Calu3 (cell line): ENCODE measurements around the gene PRIM2. TPM values are rescaled to one million over a fixed set of nuclear protein-coding genes. Genes with fewer than 3 reads are reported as not detected.

Experiments used
- BruUV-seq: library from RNA; stranded (reverse); fragments of 400-500 nt; replicated peaks from 2 replicates; lab custom pipeline; 2021; lab: Mats Ljungman, UMichigan
- CTCF ChIA-PET: fragments of 300-600 bp; sonication (Branson Sonifier 250); formaldehyde crosslinking; loops from one replicate; lab custom pipeline; 2022; ENCODE audit warnings: antibody characterized with exemption; lab: Charles Lee
- DNase-seq: peaks from one replicate; pipeline ENCODE4 v3.0.0; 2022
- H3K27ac Mint-ChIP-seq: one replicate; pipeline ENCODE4 v1.8.0; 2022; ENCODE audit warnings: mixed read lengths; ENCODE audit not compliant: unreplicated experiment
- H3K27me3 Mint-ChIP-seq: one replicate; pipeline ENCODE4 v1.8.0; 2022; ENCODE audit warnings: mixed read lengths; ENCODE audit not compliant: unreplicated experiment
- H3K36me3 Mint-ChIP-seq: one replicate; pipeline ENCODE4 v1.8.0; 2022; ENCODE audit warnings: mild to moderate bottlenecking, moderate library complexity, mixed read lengths; ENCODE audit not compliant: insufficient read depth, unreplicated experiment
- H3K4me1 Mint-ChIP-seq: one replicate; pipeline ENCODE4 v1.8.0; 2022; ENCODE audit warnings: mild to moderate bottlenecking, low read depth, mixed read lengths; ENCODE audit not compliant: unreplicated experiment
- H3K4me3 Mint-ChIP-seq: one replicate; pipeline ENCODE4 v1.8.0; 2022; ENCODE audit warnings: mild to moderate bottlenecking, low read depth, moderate library complexity, mixed read lengths; ENCODE audit not compliant: unreplicated experiment
- H3K9me3 Mint-ChIP-seq: one replicate; pipeline ENCODE4 v1.8.0; 2022; ENCODE audit warnings: low read depth, mixed read lengths; ENCODE audit not compliant: unreplicated experiment
- CTCF ChIP-seq: fragments of 200-600 bp; IDR thresholded peaks from one replicate; pipeline ENCODE4 v1.8.0; 2022; ENCODE audit warnings: antibody characterized with exemption; ENCODE audit not compliant: unreplicated experiment
- intact Hi-C: fragments of 100-400 bp; cut with micrococcal nuclease; formaldehyde crosslinking; loops from one replicate; pipeline ENCODE4 v1.10.0; 2022; ENCODE audit not compliant: unreplicated experiment
- total RNA-seq: library from RNA; stranded (reverse); gene quantifications from 2 replicates; pipeline ENCODE4 v1.2.3, GENCODE V29; 2022

PRIM2 gene
- total RNA-seq, 1 experiment from 2014 or later = 32.3 TPM

- CTCF ChIA-PET = interaction anchor here (1.0 kb wide), 1 partner anchor 19 kb away, joined by 3 read pairs; no protein-coding TSS in a partner anchor
- H3K27me3 Mint-ChIP-seq = peaks cover 5% of the 10 kb centered on the region
- BruUV-seq = no TSS peak
- TF ChIP-seq CTCF = no peak
- no peak for DNase-seq
- no peaks in the 10 kb centered on the region for H3K4me1 Mint-ChIP-seq
- H3K9me3 Mint-ChIP-seq = peaks cover 4% of the 10 kb centered on the region
- H3K27ac Mint-ChIP-seq = no peak overlapping the region
- H3K36me3 Mint-ChIP-seq = no peaks in the 10 kb centered on the region
- intact Hi-C loops = no loop called here
- no peak overlapping the region for H3K4me3 Mint-ChIP-seq
These were observed 40.5 kb upstream of the PRIM2 start for GRCh38 chr6:57276946-57277345.

- no peaks in the 10 kb centered on the region for H3K4me1 Mint-ChIP-seq
- CTCF ChIA-PET = interaction anchor here (0.7 to 1.0 kb wide), 2 partner anchors 12 to 89 kb away, joined by 3 read pairs; no protein-coding TSS in a partner anchor
These were observed 38.9 kb upstream of the PRIM2 start for GRCh38 chr6:57278570-57278969.

GRCh38 chr6:57279013-57279412, 38.4 kb upstream of the PRIM2 start:
- no peak for DNase-seq
- intact Hi-C loops = no loop called here
- no peaks in the 10 kb centered on the region for H3K27me3 Mint-ChIP-seq

More at GRCh38 chr6:57278570-57278969, 38.9 kb upstream of the PRIM2 start:
- TF ChIP-seq CTCF = no peak
- no TSS peak for BruUV-seq
- no peaks in the 10 kb centered on the region for H3K36me3 Mint-ChIP-seq
- H3K27me3 Mint-ChIP-seq = no peaks in the 10 kb centered on the region
- DNase-seq = no peak
- no peaks in the 10 kb centered on the region for H3K9me3 Mint-ChIP-seq
- intact Hi-C loops = no loop called here
- no peak overlapping the region for H3K4me3 Mint-ChIP-seq
- no peak overlapping the region for H3K27ac Mint-ChIP-seq

GRCh38 chr6:57283106-57283505, 34.3 kb upstream of the PRIM2 start:
- no TSS peak for BruUV-seq
- H3K36me3 Mint-ChIP-seq = no peaks in the 10 kb centered on the region
- H3K9me3 Mint-ChIP-seq = no peaks in the 10 kb centered on the region
- no peaks in the 10 kb centered on the region for H3K4me1 Mint-ChIP-seq
- CTCF ChIA-PET = no interaction called here
- intact Hi-C loops = no loop called here
- H3K27me3 Mint-ChIP-seq = no peaks in the 10 kb centered on the region
- no peak overlapping the region for H3K27ac Mint-ChIP-seq
- DNase-seq = no peak
- no peak overlapping the region for H3K4me3 Mint-ChIP-seq
- TF ChIP-seq CTCF = no peak

More at GRCh38 chr6:57279013-57279412, 38.4 kb upstream of the PRIM2 start:
- Mint-ChIP-seq H3K4me3 (no peak overlapping the region), H3K27ac (no peak overlapping the region), H3K4me1 (no peaks in the 10 kb centered on the region), H3K36me3 (no peaks in the 10 kb centered on the region), H3K9me3 (no peaks in the 10 kb centered on the region)
- CTCF ChIA-PET = interaction anchor here (1.0 kb wide), 1 partner anchor 89 kb away, joined by 3 read pairs; no protein-coding TSS in a partner anchor
- BruUV-seq = no TSS peak
- TF ChIP-seq CTCF = no peak
